ENCODE results near the gene COQ8B. TPM values are rescaled to one million over a fixed set of nuclear protein-coding genes. Genes with fewer than 3 reads are reported as not detected.

COQ8B gene
- total RNA-seq, 1 donor from 2014 or later: 51.1 TPM

GRCh38 chr19:40690050-40690692 is 26.5 kb downstream of the COQ8B start, which contains the start of gene NUMBL:
Gene NUMBL (minus strand): TSS chr19:40690651. CDS start chr19:40690483, 168 bp downstream.
- H3K9me3 ChIP-seq: no peaks in the 10 kb centered on the region
- H3K27me3 ChIP-seq: no peaks in the 10 kb centered on the region
- peaks cover 0 to 16% of the 10 kb centered on the region in 2 donors for H3K36me3 ChIP-seq
- no peak for DNase-seq (ENCODE audit: extremely low spot score in 2 of 2)
- intact Hi-C loops (cut with DNase I): no loop called here
- H3K4me1 ChIP-seq: peaks cover 47% of the 10 kb centered on the region
- H3K27ac ChIP-seq: peak within 1 kb of the TSS; percentile 91
- H3K4me3 ChIP-seq: peak within 1 kb of the TSS; percentile 90 to 96
- TF ChIP-seq CTCF (IDR thresholded peaks at IDR 0.05): no peak
- TF ChIP-seq POLR2AphosphoS5 (IDR thresholded peaks at IDR 0.05; ENCODE audit: insufficient read depth in 1 of 2, low read depth in 1 of 2): no peak
- peak in 1 of 2 donors; percentile 64 for TF ChIP-seq POLR2A (IDR thresholded peaks at IDR 0.05)

DNA sequence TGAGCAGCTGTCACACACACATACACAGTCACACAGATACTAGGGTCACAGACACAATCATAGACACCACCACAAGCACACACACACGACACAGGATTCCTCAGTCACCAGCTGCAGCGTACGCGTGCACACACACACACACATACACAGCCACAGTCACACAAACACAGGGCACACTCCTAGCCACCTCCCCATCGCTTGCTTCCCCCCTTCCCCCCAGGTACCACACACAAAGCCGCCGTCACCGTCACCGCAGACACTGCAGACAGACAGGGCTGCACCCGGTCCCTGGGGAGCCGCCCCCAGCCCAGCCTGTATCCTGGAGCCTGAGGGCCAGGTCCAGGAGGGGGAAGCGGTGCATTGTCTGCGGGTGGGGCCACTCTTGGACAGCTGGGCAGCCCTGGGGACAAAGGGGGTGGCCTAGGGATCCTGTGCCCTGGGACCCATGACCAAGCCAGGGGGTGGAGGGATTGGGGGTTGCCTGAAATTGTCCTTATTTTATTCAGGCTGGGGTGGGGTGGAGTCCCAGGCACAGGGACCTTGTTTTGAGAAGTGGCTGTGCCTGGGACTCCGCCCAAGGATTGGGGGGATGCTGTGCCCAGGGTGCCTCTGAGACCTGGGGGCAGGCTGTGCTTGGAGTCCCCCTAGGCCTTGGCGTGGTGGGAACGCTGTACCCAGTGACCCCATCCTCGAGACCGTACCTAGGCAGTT is 27.2 kb downstream of the COQ8B start:
- Histone ChIP-seq H3K9me3 (no peaks in the 10 kb centered on the region), H3K36me3 (peaks cover 0 to 23% of the 10 kb centered on the region in 2 donors), H3K4me3 (peak overlapping the region; percentile 90 to 96), H3K4me1 (peaks cover 47% of the 10 kb centered on the region), H3K27ac (peak overlapping the region; percentile 91), H3K27me3 (no peaks in the 10 kb centered on the region)
- intact Hi-C loops (cut with DNase I): no loop called here
- DNase-seq (ENCODE audit: extremely low spot score in 2 of 2): no peak
- TF ChIP-seq POLR2A (IDR thresholded peaks at IDR 0.05): no peak

DNA sequence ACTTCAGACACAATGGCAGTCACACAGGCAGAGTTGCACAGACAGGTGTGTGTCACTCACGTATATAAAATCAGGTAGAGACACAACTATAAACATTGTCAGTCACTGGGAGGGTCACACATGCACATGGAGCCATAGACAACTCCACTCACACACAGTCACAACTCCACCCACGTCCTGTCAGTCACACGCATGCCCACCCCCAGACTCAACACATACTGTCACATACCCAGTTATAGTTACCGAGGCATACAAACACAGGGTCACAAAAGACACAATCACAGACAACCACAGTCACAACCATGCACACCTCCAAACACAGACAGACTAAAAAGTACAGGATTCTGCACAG is 27.7 kb downstream of the COQ8B start:
- no peaks in the 10 kb centered on the region for H3K27me3 ChIP-seq
- peaks cover 0 to 24% of the 10 kb centered on the region in 2 donors for H3K36me3 ChIP-seq
- H3K9me3 ChIP-seq: no peaks in the 10 kb centered on the region
- no peak for DNase-seq (ENCODE audit: extremely low spot score in 2 of 2)
- peaks cover 47% of the 10 kb centered on the region for H3K4me1 ChIP-seq
- TF ChIP-seq CTCF (IDR thresholded peaks at IDR 0.05) (no peak), POLR2AphosphoS5 (IDR thresholded peaks at IDR 0.05; ENCODE audit: insufficient read depth in 1 of 2, low read depth in 1 of 2) (no peak), POLR2A (IDR thresholded peaks at IDR 0.05) (no peak)
- peak overlapping the region; percentile 91 for H3K27ac ChIP-seq
- intact Hi-C loops (cut with DNase I): no loop called here
- H3K4me3 ChIP-seq: peak overlapping the region; percentile 90 to 96

- TF ChIP-seq POLR2AphosphoS5 (IDR thresholded peaks at IDR 0.05; ENCODE audit: insufficient read depth in 1 of 2, low read depth in 1 of 2) (no peak), POLR2A (IDR thresholded peaks at IDR 0.05) (no peak), CTCF (IDR thresholded peaks at IDR 0.05) (no peak)
- peak overlapping the region; percentile 91 for H3K27ac ChIP-seq
- H3K27me3 ChIP-seq: no peaks in the 10 kb centered on the region
- H3K36me3 ChIP-seq: peaks cover 0 to 27% of the 10 kb centered on the region in 2 donors
- H3K4me1 ChIP-seq: peaks cover 47% of the 10 kb centered on the region
- no peak for DNase-seq (ENCODE audit: extremely low spot score in 2 of 2)
- intact Hi-C loops (cut with DNase I): no loop called here
- H3K4me3 ChIP-seq: peak overlapping the region; percentile 90 to 96
- H3K9me3 ChIP-seq: no peaks in the 10 kb centered on the region
Observed at GRCh38 chr19:40688309-40688708, 28.4 kb downstream of the COQ8B start.

GRCh38 chr19:40687525-40688016 is 29.1 kb downstream of the COQ8B start:
- no peak for TF ChIP-seq CTCF (IDR thresholded peaks at IDR 0.05)
- TF ChIP-seq POLR2AphosphoS5 (IDR thresholded peaks at IDR 0.05; ENCODE audit: insufficient read depth in 1 of 2, low read depth in 1 of 2): peak; percentile 28 to 52
- no peak for TF ChIP-seq POLR2A (IDR thresholded peaks at IDR 0.05)
- Histone ChIP-seq H3K9me3 (no peaks in the 10 kb centered on the region), H3K4me3 (peak overlapping the region; percentile 90 to 96), H3K27me3 (no peaks in the 10 kb centered on the region), H3K27ac (peak overlapping the region; percentile 91), H3K4me1 (peaks cover 47% of the 10 kb centered on the region), H3K36me3 (peaks cover 0 to 34% of the 10 kb centered on the region in 2 donors)
- peak in 1 of 2 donors; percentile 94 for DNase-seq (ENCODE audit: extremely low spot score in 2 of 2)
- intact Hi-C loops (cut with DNase I): no loop called here
